HG02885 (cell line): ENCODE data around the gene DENND5A.

Experiments used
- ATAC-seq: cut with Tn5 transposase; IDR thresholded peaks from one replicate; pipeline ENCODE4 v1.9.1; 2021; ENCODE audit warnings: mild to moderate bottlenecking; ENCODE audit not compliant: unreplicated experiment, poor library complexity

The DENND5A gene

GRCh38 chr11:9265211-9266131 is at the start of gene DENND5A:
Gene DENND5A, minus strand, starts transcription at chr11:9265350. Its CDS starts 281 bp downstream, at chr11:9265069.
- peak; percentile 54 for ATAC-seq

GRCh38 chr11:9314291-9315077 is 49.3 kb upstream of the DENND5A start, which contains the start of gene TMEM41B:
Gene TMEM41B, minus strand, starts transcription at chr11:9314593. Its CDS starts 152 bp downstream, at chr11:9314441.
- peak; percentile 96 for ATAC-seq

- ATAC-seq: peak; percentile 14
Observed at GRCh38 chr11:9313648-9314290, 48.6 kb upstream of the DENND5A start.

GRCh38 chr11:9310485-9311090 is 45.4 kb upstream of the DENND5A start:
- ATAC-seq: no peak

- no peak for ATAC-seq
Observed at GRCh38 chr11:9304178-9304577, 39.0 kb upstream of the DENND5A start.

- no peak for ATAC-seq
Observed at GRCh38 chr11:9302448-9302847, 37.3 kb upstream of the DENND5A start.

GRCh38 chr11:9301720-9302119 is 36.6 kb upstream of the DENND5A start:
- ATAC-seq: no peak

GRCh38 chr11:9293646-9294045 is 28.5 kb upstream of the DENND5A start:
- no peak for ATAC-seq

- no peak for ATAC-seq
Observed at GRCh38 chr11:9285850-9286587, 20.9 kb upstream of the DENND5A start.

GRCh38 chr11:9280655-9281301 is 15.6 kb upstream of the DENND5A start:
- peak; percentile 92 for ATAC-seq

- no peak for ATAC-seq
Observed at GRCh38 chr11:9277176-9277575, 12.0 kb upstream of the DENND5A start.

- no peak for ATAC-seq
Observed at GRCh38 chr11:9276571-9276970, 11.4 kb upstream of the DENND5A start.

GRCh38 chr11:9274499-9275258 is 9.5 kb upstream of the DENND5A start:
- ATAC-seq: no peak

GRCh38 chr11:9273376-9274336 is 8.5 kb upstream of the DENND5A start:
- ATAC-seq: no peak

- no peak for ATAC-seq
Observed at GRCh38 chr11:9269492-9270013, 4.4 kb upstream of the DENND5A start.

GRCh38 chr11:9267680-9268079 is 2.5 kb upstream of the DENND5A start:
- ATAC-seq: no peak

GRCh38 chr11:9266926-9267325 is 1.8 kb upstream of the DENND5A start:
- ATAC-seq: no peak
